ENCODE results near the gene SAMD4A. TPM values are rescaled to one million over a fixed set of nuclear protein-coding genes. Genes with fewer than 3 reads are reported as not detected.
A peak's percentile ranks its signal among the peaks of the same experiment; 100 is the strongest.

Gene SAMD4A
- polyA plus RNA-seq, 2 of the 4 experiments (the other 2 are of a cell fraction), result 3.9 to 5.4 TPM

- ChIA-PET CTCF (interaction anchor here (0.5 to 13.8 kb wide), 37 partner anchors 9 to 426 kb away, joined by 3 to 272 read pairs (median 6); partner anchors contain the start of gene CGRRF1), POLR2A (interaction anchor here (0.8 to 4.8 kb wide), 11 partner anchors 12 to 336 kb away, joined by 3 to 78 read pairs (median 4); partner anchors contain the start of gene GCH1)
- ATAC-seq (peak; percentile 64 to 65), FAIRE-seq (no peak), DNase-seq (ENCODE audit: low read depth in 1 of 2, low spot score in 1 of 2) (peak; percentile 83 to 88)
- no peak for TF ChIP-seq REST (IDR thresholded peaks at IDR 0.05)
- TF ChIP-seq POLR2A (IDR thresholded peaks at IDR 0.05; ENCODE audit: low read length), result peak; percentile 49
- TF ChIP-seq JUNB (IDR thresholded peaks at IDR 0.05), result peak; percentile 14; the same call in 1 of the 2 replicates
- TF ChIP-seq SMC3 (IDR thresholded peaks at IDR 0.05), result peak; percentile 4; the same call in 1 of the 3 replicates
- peak; percentile 33 to 75; a peak in 2 of 5 replicates for TF ChIP-seq JUN (IDR thresholded peaks at IDR 0.05)
- TF ChIP-seq CEBPB (IDR thresholded peaks at IDR 0.05), result 0 out of 4 replicates have a peak, but pooled peaks of 1 of the 2 experiments have one; percentile 11
- no peak for TF ChIP-seq TP53 (CRISPR knock-in tag; IDR thresholded peaks at IDR 0.05)
- TF ChIP-seq, protein P1, sequence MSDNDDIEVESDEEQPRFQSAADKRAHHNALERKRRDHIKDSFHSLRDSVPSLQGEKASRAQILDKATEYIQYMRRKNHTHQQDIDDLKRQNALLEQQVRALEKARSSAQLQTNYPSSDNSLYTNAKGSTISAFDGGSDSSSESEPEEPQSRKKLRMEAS (IDR thresholded peaks at IDR 0.05), result peak; percentile 55; the same call in 1 of the 2 replicates
- TF ChIP-seq BCL3 (IDR thresholded peaks at IDR 0.05), result no peak; the same call in 2 of the 3 replicates
- 0% methylated on average over 11 of the region's 73 CpGs for WGBS (ENCODE audit: missing lambda C conversion rate)
- H3K9me3 ChIP-seq, result no peaks in the 10 kb centered on the region
- peak overlapping the region; percentile 75 for H3K4me3 ChIP-seq
- peaks cover 32% of the 10 kb centered on the region for H3K4me1 ChIP-seq
- peak overlapping the region; percentile 88 for H3K4me2 ChIP-seq
- peak overlapping the region; percentile 88 to 98 for H3K27ac ChIP-seq
These were observed 1.0 kb upstream of the SAMD4A start for GRCh38 chr14:54565785-54566409.

GRCh38 chr14:54567224-54567638 is 303 bp downstream of the SAMD4A start:
- TF ChIP-seq FOXS1 (CRISPR knock-in tag; IDR thresholded peaks at IDR 0.05), result no peak
- no peak for TF ChIP-seq FOSL2 (IDR thresholded peaks at IDR 0.05)
- no peak for TF ChIP-seq FOSL2 (CRISPR knock-in tag; IDR thresholded peaks at IDR 0.05)
- TF ChIP-seq, protein P2, sequence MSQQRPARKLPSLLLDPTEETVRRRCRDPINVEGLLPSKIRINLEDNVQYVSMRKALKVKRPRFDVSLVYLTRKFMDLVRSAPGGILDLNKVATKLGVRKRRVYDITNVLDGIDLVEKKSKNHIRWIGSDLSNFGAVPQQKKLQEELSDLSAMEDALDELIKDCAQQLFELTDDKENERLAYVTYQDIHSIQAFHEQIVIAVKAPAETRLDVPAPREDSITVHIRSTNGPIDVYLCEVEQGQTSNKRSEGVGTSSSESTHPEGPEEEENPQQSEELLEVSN (IDR thresholded peaks at IDR 0.05; ENCODE audit: borderline replicate concordance, low read depth), result no peak
- no peak for TF ChIP-seq ZFP36 (IDR thresholded peaks at IDR 0.05; ENCODE audit: borderline replicate concordance, partially characterized antibody)
- TF ChIP-seq PHF8 (IDR thresholded peaks at IDR 0.05; ENCODE audit: borderline replicate concordance, low read depth), result no peak
- TF ChIP-seq KDM5A (IDR thresholded peaks at IDR 0.05), result no peak
- no peak for TF ChIP-seq MYC (IDR thresholded peaks at IDR 0.05; ENCODE audit: borderline replicate concordance, low read length)
- no peak for TF ChIP-seq CHD4 (IDR thresholded peaks at IDR 0.05; ENCODE audit: borderline replicate concordance)
- TF ChIP-seq MAFK (IDR thresholded peaks at IDR 0.05; ENCODE audit: partially characterized antibody), result no peak
- no peak for TF ChIP-seq POLR2A (IDR thresholded peaks at IDR 0.05; ENCODE audit: low read length)
- TF ChIP-seq EP300 (IDR thresholded peaks at IDR 0.05), result no peak
- no peak for TF ChIP-seq ELK1 (IDR thresholded peaks at IDR 0.05; ENCODE audit: low read depth, low read length)
- TF ChIP-seq CHD2 (IDR thresholded peaks at IDR 0.05; ENCODE audit: low read length, partially characterized antibody), result no peak
- TF ChIP-seq USF2 (IDR thresholded peaks at IDR 0.05), result no peak
- TF ChIP-seq NR3C1 (IDR thresholded peaks at IDR 0.05), result no peak
- no peak for TF ChIP-seq RAD21 (conservative IDR thresholded peaks at IDR 0.05 in 1 of 2, IDR thresholded peaks at IDR 0.05 in 1 of 2)
- TF ChIP-seq, protein P3, sequence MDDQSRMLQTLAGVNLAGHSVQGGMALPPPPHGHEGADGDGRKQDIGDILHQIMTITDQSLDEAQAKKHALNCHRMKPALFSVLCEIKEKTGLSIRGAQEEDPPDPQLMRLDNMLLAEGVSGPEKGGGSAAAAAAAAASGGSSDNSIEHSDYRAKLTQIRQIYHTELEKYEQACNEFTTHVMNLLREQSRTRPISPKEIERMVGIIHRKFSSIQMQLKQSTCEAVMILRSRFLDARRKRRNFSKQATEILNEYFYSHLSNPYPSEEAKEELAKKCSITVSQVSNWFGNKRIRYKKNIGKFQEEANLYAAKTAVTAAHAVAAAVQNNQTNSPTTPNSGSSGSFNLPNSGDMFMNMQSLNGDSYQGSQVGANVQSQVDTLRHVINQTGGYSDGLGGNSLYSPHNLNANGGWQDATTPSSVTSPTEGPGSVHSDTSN (IDR thresholded peaks at IDR 0.05), result no peak
- TF ChIP-seq SMC3 (IDR thresholded peaks at IDR 0.05), result no peak; the same call in 2 of the 3 replicates
- Histone ChIP-seq H3K9me3 (peaks cover 7% of the 10 kb centered on the region), H3K4me3 (peak overlapping the region; percentile 75), H3K27ac (peak overlapping the region; percentile 88 to 98), H3K4me1 (peaks cover 35% of the 10 kb centered on the region), H3K4me2 (peak overlapping the region; percentile 88)
- DNase-seq (ENCODE audit: low read depth in 1 of 2, low spot score in 1 of 2) (peak in 1 of 2 experiments; percentile 35), ATAC-seq (peak in 1 of 2 experiments; percentile 31; a peak in 3 of 6 replicates), FAIRE-seq (no peak)
- 0% methylated on average over 15 of the region's 31 CpGs for WGBS (ENCODE audit: missing lambda C conversion rate)
- ChIA-PET CTCF (interaction anchor here (0.6 to 13.8 kb wide), 31 partner anchors 10 to 643 kb away, joined by 3 to 272 read pairs (median 6); partner anchors contain the start of gene CGRRF1), POLR2A (interaction anchor here (0.6 to 4.8 kb wide), 7 partner anchors 10 to 206 kb away, joined by 3 to 78 read pairs (median 6); no protein-coding TSS in a partner anchor)

Measured in A549 (cell line).